COLO668 (cell line): ENCODE measurements around the gene RSPRY1.
"Not testable (repeated sequence)": the region's sequence is repeated elsewhere in the genome, so short reads cannot be mapped to it uniquely, and the experiment has no call there.

Source experiments
- DNase-seq: peaks from one replicate; lab custom pipeline; 2025; ENCODE audit not compliant: unreplicated experiment; lab: John Stamatoyannopoulos, UW

RSPRY1 gene

DNA sequence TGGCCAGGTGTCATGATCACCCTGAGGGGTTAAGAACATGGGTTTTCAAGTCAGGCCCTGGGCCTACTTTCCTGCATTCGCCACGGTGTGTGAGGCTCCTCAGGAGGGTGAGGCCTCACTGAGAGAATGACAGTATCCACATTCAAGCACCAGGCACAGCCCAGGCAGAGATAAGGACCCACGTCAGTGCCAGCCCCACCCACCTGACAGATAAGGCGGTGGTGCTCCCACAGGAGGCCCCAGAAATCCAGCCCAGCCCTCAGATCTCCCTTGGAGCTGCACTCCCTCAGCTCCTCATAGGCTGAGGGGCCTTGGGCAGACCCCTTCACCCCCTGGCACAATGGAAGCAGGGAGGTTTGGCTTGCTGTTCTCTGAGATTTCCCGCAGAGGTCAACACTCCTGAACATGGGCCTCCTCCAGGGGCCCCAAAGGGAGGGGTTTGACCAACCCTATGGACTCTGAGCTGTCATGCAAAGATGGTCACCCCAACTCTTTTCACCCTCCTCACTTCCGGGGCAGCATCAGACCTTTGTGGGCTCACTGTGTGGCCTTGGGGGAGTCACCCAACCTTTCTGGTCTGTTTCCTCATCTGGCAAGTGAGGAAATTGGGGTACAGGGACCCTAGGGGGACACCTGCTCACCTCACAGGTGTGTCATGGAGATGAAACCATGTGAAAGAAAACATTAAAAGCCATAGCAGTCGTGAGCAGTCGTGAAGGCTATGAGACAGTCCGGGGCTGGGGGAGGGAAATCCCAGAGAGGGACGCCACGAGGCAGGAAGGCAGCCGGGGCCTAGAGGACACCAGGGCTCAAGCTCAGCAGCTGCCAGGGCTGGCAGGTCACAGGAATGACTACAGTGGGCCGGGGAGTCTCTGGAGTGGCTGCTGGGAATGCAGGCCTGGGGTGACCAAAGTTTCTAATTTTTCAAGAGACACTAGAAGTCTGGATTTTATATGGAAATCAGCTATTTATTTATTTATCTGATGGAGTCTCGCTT lies 83.0 kb downstream of the RSPRY1 start:
- no peak for DNase-seq

DNA sequence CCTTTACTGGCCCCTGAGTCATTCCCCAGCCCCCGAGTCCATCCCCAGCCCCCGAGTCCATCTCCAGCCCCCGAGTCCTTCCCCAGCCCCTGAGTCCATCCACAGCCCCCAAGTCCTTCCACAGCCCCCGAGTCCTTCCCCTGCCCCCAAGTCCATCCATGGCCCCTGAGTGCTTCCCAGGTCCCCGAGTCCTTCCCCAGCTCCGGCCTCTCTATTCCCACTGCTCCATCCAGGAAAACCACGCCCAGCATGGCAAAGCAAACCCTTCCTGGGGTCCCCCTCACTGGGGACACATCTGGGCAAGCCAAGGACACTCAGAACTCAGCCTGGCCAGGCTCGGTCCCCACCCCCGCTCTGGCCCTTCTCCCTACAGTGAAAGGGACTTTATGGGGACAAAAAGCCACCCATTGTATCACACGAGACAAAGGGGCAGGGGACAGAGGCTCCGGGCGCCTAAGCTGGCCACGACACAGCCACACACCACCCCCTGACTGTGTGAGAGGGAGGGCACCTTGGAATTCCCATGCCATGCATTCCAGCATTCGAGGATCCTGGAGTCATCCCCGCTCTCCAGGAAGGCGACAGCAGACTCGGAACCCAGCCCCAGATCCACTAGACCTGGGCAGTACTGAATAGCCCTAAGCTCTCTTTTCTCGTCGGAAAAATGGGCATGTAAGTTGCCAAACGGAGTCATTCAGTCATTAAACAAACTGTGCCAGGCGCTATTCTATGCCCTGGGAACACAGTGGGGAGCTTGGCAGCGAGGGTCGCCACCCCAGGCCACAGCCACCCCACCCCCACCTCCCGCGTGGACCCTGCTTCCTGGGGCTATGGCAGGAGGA lies 84.3 kb downstream of the RSPRY1 start:
- DNase-seq, result no peak

- DNase-seq, result no peak
Observed at GRCh38 chr16:57271063-57271345, 84.9 kb downstream of the RSPRY1 start.

DNA sequence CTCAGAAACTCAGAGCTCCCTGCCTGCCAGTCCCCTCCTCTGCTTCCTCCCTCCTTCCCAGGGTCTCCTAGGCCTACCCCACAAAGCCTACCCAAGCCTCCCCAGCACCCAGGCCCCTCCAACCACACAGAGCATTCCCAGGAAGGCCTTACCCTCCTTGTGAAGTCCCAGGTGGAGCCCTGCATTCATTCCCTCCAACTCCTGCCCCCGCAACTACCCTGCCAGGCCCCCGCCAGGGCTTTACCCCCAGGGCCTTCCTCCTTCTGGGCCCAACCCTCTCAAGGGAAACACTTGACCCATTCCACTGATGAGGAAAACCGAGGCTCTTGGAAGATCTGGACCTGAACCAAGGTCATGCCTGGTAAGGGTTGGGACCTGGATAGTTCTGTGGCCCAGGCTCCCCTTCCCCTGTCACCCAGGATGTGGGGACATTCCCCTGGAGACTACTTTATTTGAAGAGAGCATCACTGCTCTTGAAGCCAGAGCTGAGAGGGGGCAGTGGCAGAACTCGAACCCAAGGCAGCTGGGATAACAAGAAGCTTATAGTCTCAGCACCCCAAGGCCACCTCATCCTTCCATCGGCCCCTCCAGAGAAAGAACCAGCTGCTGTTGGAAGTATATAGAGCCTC lies 85.9 kb downstream of the RSPRY1 start:
- DNase-seq, result no peak

- no peak for DNase-seq
Observed at GRCh38 chr16:57273359-57273758, 87.2 kb downstream of the RSPRY1 start.

DNA sequence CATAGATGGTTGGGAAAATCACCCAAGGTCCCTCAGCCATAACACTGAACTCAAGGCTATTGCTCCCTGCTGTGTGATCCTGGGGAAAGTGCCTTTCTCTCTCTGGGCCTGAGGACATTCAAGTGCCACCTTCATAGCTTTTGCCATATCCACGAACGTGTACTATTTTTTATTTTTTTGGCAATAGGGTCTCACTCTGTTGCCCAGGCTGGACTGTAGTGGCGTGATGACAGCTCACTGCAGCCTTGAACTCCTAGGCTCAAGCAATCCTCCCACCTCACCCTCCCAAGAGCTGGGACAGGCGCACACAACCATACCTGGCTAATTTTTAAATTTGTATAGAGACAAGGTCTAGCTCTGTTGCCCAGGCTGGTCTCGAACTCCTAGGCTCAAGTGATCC lies 87.7 kb downstream of the RSPRY1 start:
- no peak for DNase-seq

GRCh38 chr16:57275946-57276345 lies 89.8 kb downstream of the RSPRY1 start:
- DNase-seq, result not testable (repeated sequence)

- DNase-seq, result no peak
Observed at GRCh38 chr16:57276596-57276995, 90.5 kb downstream of the RSPRY1 start.

GRCh38 chr16:57277586-57277985 lies 91.5 kb downstream of the RSPRY1 start:
- peak; percentile 38 for DNase-seq

GRCh38 chr16:57278494-57278893 lies 92.4 kb downstream of the RSPRY1 start:
- no peak for DNase-seq

- DNase-seq, result no peak
Observed at GRCh38 chr16:57279780-57280638, 93.9 kb downstream of the RSPRY1 start.

DNA sequence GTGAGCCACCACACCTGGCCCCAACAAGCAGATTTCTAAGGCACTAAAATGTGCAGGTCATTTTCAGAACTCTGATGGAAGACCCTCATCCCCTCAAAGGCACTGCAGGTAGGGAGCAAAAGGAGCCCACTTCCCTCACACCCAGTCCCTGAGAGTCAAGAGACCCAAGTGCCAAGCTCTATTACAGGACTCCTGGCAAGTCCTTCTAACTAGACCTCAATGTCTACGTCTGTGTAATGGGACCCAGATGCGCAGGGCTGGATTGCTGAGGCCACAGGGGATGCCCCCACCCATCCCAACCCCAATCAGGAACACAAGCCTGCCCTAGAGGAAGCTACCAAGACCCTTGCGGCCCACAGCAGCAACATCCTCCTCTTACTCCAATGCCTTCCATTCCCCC lies 95.7 kb downstream of the RSPRY1 start:
- no peak for DNase-seq

GRCh38 chr16:57282510-57283213 lies 96.5 kb downstream of the RSPRY1 start:
- no peak for DNase-seq

DNA sequence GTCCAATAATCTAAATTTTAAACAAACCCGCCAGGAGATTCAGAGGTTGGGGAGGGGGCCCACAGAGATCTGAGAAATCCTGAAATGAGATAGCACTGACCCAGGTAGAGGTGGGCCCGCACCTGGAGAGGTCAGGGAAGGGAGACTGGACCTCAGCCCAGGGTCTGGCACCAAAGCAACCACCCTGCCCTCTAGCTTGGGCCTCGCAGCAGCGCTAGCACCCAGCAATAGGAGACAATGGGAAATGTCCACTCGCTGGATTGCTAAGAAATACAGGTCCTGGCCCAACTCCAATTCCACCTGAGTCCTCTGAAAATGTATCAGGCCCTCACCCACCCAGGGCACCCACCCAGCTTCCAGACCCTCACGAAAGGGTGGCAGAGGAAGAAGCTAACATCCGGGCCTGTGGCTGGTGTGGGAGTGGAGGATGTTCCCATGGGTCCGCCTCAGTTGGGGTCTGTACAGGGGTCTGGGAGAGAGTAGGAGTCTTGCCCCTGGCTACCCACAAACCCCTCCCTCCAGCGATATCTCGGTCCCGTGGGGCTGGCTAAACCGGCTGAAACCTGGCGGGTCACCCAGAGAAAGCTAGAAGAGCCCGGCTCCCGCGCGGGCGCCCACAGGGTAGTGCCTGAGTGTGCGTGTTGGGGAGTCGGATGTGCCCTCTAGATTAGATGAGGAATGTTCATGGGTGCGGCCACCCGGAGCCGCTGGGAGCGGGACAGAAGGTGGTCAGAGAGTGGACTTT lies 97.3 kb downstream of the RSPRY1 start:
- peak; percentile 33 for DNase-seq

- no peak for DNase-seq
Observed at GRCh38 chr16:57283959-57284208, 97.8 kb downstream of the RSPRY1 start.

- peak; percentile 86 for DNase-seq
Observed at GRCh38 chr16:57284209-57284951, 98.3 kb downstream of the RSPRY1 start, which contains the start of gene PLLP. Gene PLLP (minus strand): TSS chr16:57284672. CDS start chr16:57284540, 132 bp downstream.

DNA sequence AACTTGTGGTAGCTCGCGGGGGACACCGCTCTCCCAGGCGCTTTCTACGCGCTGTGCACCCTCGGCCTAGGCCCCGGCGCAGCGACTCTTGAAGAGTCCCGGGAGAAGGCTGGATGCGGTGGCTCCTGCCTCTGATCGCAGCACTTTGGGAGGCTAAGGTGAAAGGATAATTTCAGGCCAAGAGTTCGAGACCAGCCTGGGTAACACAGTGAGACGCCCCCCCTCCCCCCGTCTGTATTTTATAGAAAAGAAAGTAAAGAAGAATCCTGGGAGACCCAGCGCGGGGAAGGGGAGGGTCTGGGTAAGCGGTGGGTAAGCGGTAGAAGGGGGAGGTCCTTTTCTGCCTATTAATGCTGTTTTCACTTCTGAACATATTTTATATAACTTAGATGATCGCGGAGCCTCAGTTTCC lies 98.8 kb downstream of the RSPRY1 start:
- DNase-seq, result no peak

GRCh38 chr16:57285379-57285778 lies 99.2 kb downstream of the RSPRY1 start:
- DNase-seq, result no peak
